Kidney epithelial cell (primary cell): ENCODE measurements around the gene KIRREL3. TPM values are rescaled to one million over a fixed set of nuclear protein-coding genes. Genes with fewer than 3 reads are reported as not detected.

Experiments
- DNase-seq: peaks from one replicate; pipeline ENCODE4 v3.0.0-alpha.2; 2010; ENCODE audit warnings: low read depth
- H3K27me3 ChIP-seq: 2 replicates; pipeline ENCODE4 v1.6.0; 2011; ENCODE audit warnings: low read length; ENCODE audit not compliant: control insufficient read depth, insufficient read depth
- H3K36me3 ChIP-seq: 2 replicates; pipeline ENCODE4 v1.5.1; 2011; ENCODE audit warnings: low read length; ENCODE audit not compliant: control insufficient read depth, insufficient read depth
- H3K4me3 ChIP-seq: 2 replicates; pipeline ENCODE4 v1.5.1; 2011; ENCODE audit warnings: low read depth, mild to moderate bottlenecking, control low read depth, low read length
- CTCF ChIP-seq: IDR thresholded peaks from 2 replicates; pipeline ENCODE4 v1.5.1; 2011; ENCODE audit warnings: mild to moderate bottlenecking, moderate library complexity, low read length, control low read depth, inconsistent platforms; ENCODE audit not compliant: insufficient read depth, poor library complexity, severe bottlenecking
- total RNA-seq: library from RNA; depleted of rRNA; stranded (reverse); fragments of >200 nt; gene quantifications from 2 replicates; pipeline ENCODE4 v1.2.3, GENCODE V29; 2015

The KIRREL3 gene
- total RNA-seq, 1 donor from 2014 or later = 1.3 TPM

DNA sequence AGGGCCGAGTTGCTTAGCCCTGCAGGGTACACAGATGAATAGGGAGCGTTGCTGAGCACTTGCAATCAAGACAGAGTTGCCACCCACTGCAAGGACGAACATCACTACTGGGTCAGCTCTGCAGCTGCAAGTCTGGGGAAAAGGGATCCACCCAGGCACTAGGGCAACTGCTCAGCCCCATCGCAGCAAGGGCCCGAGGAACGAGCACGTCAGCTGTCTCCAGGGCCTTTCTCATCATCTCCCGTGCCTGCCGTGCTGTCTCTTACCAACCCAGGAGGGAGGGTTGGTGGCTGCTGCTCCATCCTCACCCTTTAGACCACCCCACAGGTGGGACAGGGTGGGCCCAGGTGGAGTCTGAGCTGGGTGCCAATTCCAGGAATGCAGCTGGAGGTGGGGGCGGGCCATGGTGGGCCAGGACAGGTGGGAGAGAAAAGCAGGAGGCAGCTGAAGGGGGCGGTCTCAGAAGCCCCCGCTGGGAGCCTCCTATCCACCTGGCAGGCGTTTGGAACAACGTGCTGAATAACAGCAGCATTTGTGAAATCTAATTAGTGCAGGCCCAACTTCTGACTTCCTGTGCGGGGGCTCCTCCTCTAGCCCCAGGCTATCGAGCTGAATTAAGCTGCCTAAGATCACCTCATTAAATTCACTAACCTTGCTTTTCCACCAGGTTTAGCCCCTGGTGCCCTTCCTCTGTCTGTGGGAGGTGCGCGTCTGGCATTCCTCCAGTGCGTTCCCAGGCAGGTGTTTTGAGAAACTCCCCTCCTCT lies 392.6 kb downstream of the KIRREL3 start:
- Histone ChIP-seq H3K36me3 (no peaks in the 10 kb centered on the region), H3K4me3 (no peak overlapping the region), H3K27me3 (no peaks in the 10 kb centered on the region)
- DNase-seq = no peak
- TF ChIP-seq CTCF = no peak

DNA sequence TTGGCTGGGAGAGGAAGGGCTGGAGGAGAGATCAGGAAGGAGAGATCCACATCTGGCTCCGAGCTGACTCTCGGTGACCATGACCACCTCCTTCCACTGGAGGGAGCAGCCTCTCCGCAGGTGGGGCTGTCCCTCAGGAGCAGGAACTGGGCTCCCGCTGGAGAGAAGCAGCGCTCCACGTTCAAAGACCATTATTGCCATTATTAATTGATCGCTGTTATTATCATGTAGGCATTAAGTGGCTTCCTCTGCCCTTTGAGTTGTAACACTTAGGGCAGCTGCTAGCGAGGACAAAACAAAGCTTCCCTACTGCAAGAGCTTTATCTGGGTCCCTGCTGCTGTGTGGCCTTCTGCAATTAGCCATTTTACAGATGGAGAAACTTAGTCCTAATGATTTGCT lies 393.2 kb downstream of the KIRREL3 start:
- Histone ChIP-seq H3K4me3 (no peak overlapping the region), H3K36me3 (no peaks in the 10 kb centered on the region), H3K27me3 (no peaks in the 10 kb centered on the region)
- no peak for DNase-seq
- peak; percentile 95 for TF ChIP-seq CTCF

- TF ChIP-seq CTCF = no peak
- H3K36me3 ChIP-seq = no peaks in the 10 kb centered on the region
- no peak for DNase-seq
- H3K27me3 ChIP-seq = peaks cover 2% of the 10 kb centered on the region
- H3K4me3 ChIP-seq = no peak overlapping the region
Measured at GRCh38 chr11:126606484-126606883, 394.1 kb downstream of the KIRREL3 start.

GRCh38 chr11:126604461-126604860 lies 396.1 kb downstream of the KIRREL3 start:
- DNase-seq = no peak
- H3K36me3 ChIP-seq = no peaks in the 10 kb centered on the region
- peaks cover 2% of the 10 kb centered on the region for H3K27me3 ChIP-seq
- H3K4me3 ChIP-seq = no peak overlapping the region
- TF ChIP-seq CTCF = no peak

DNA sequence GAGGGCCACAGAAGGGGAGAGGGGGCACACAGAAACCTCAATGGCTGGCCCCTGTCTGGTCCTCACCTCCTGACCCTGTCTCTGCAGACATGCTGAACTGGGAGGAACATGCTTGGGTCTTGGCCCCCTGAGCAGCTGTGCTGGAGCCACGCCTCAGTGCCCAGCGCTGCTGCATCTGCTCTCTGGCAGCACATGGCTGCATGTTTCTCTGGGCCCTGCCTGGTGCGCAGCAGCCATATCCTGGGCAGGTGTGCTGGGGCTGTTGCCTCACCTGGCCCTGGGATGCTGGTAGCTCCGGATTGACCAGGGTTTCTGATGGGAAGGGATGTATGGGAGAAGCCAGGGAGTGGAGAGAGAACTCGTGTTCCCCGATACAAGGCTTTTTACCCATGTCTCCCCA lies 397.1 kb downstream of the KIRREL3 start:
- Histone ChIP-seq H3K4me3 (no peak overlapping the region), H3K36me3 (no peaks in the 10 kb centered on the region), H3K27me3 (peaks cover 2% of the 10 kb centered on the region)
- DNase-seq = no peak
- no peak for TF ChIP-seq CTCF

GRCh38 chr11:126602993-126603392 lies 397.6 kb downstream of the KIRREL3 start:
- H3K4me3 ChIP-seq = no peak overlapping the region
- H3K36me3 ChIP-seq = no peaks in the 10 kb centered on the region
- DNase-seq = no peak
- H3K27me3 ChIP-seq = peaks cover 2% of the 10 kb centered on the region
- TF ChIP-seq CTCF = no peak
